Hepatocyte (in vitro differentiated cells): Measurements from ENCODE around the gene TCHP. TPM values are rescaled to one million over a fixed set of nuclear protein-coding genes. Genes with fewer than 3 reads are reported as not detected.
"Not testable (repeated sequence)": the region's sequence is repeated elsewhere in the genome, so short reads cannot be mapped to it uniquely, and the experiment has no call there.

Experiments
- DNase-seq: peaks from one replicate; pipeline ENCODE4 v3.0.0-alpha.2; 2016; ENCODE audit warnings: low spot score
- H2AFZ ChIP-seq: fragments of 200-600 bp; sonication (generic); 2 replicates; pipeline ENCODE4 v1.6.0; 2016; ENCODE audit warnings: antibody characterized with exemption, mild to moderate bottlenecking
- H3K27ac ChIP-seq: fragments of 200-600 bp; sonication (generic); 2 replicates; pipeline ENCODE4 v1.5.1; 2016; ENCODE audit warnings: mild to moderate bottlenecking
- H3K27me3 ChIP-seq: fragments of 200-600 bp; sonication (generic); 2 replicates; pipeline ENCODE4 v1.6.1; 2016
- H3K36me3 ChIP-seq: fragments of 200-600 bp; sonication (generic); replicated peaks from 2 replicates; pipeline ENCODE4 v1.5.1; 2016; ENCODE audit warnings: low read depth; ENCODE audit not compliant: insufficient read depth
- H3K4me1 ChIP-seq: fragments of 200-600 bp; sonication (generic); 2 replicates; pipeline ENCODE4 v1.5.1; 2016; ENCODE audit warnings: mild to moderate bottlenecking, moderate library complexity; ENCODE audit not compliant: insufficient read depth
- H3K4me2 ChIP-seq: fragments of 200-600 bp; sonication (generic); 2 replicates; pipeline ENCODE4 v1.6.0; 2016
- H3K4me3 ChIP-seq: fragments of 200-600 bp; sonication (generic); 2 replicates; pipeline ENCODE4 v1.5.1; 2016; ENCODE audit warnings: mild to moderate bottlenecking
- H3K79me2 ChIP-seq: fragments of 200-600 bp; sonication (generic); 2 replicates; pipeline ENCODE4 v1.6.0; 2017; ENCODE audit warnings: mild to moderate bottlenecking
- H3K9me2 ChIP-seq: fragments of 200-600 bp; sonication (generic); replicated peaks from 2 replicates; pipeline ENCODE4 v1.6.0; 2017; ENCODE audit warnings: mild to moderate bottlenecking; ENCODE audit not compliant: insufficient read depth
- H3K9me3 ChIP-seq: fragments of 200-600 bp; sonication (generic); 2 replicates; pipeline ENCODE4 v1.5.1; 2016; ENCODE audit warnings: low read depth, mild to moderate bottlenecking
- H4K20me1 ChIP-seq: fragments of 200-600 bp; sonication (generic); 2 replicates; pipeline ENCODE4 v1.6.0; 2016; ENCODE audit warnings: mild to moderate bottlenecking; ENCODE audit not compliant: insufficient read depth, poor library complexity, severe bottlenecking
- EZH2 ChIP-seq: fragments of 200-600 bp; sonication (generic); IDR thresholded peaks from 2 replicates; pipeline ENCODE4 v1.6.1; 2016; ENCODE audit warnings: antibody characterized with exemption, mild to moderate bottlenecking, borderline replicate concordance
- EZH2phosphoT487 ChIP-seq: fragments of 200-600 bp; sonication (generic); IDR thresholded peaks from one replicate; pipeline ENCODE4 v1.6.1; 2018; ENCODE audit warnings: antibody characterized with exemption, mild to moderate bottlenecking, low read depth, moderate library complexity; ENCODE audit not compliant: unreplicated experiment, severe bottlenecking
- WGBS: methylation state at CpG from one replicate; pipeline ENCODE4 v1.1.6; 2016; ENCODE audit warnings: low lambda C conversion rate; ENCODE audit errors: missing lambda C conversion rate; 5-methylcytosine and 5-hydroxymethylcytosine counted together
- polyA plus RNA-seq: library from polyadenylated mRNA; unstranded; fragments of >200 nt; fragmentation: Nextera tagmentation; extraction: Ambion mirVana; gene quantifications from 2 replicates; pipeline ENCODE4 v1.2.1, GENCODE V29; 2016
- total RNA-seq: library from RNA; depleted of rRNA; stranded (reverse); fragments of >200 nt; gene quantifications from 2 replicates; pipeline ENCODE4 v1.2.3, GENCODE V29; 2014
- TF ChIP-seq, protein P1 (sequence below): fragments of 200-600 bp; sonication (generic); IDR thresholded peaks from 2 replicates; pipeline ENCODE4 v1.5.1; 2016; ENCODE audit warnings: antibody characterized with exemption, mild to moderate bottlenecking; ENCODE audit not compliant: poor library complexity

The TCHP gene
- total and polyA plus RNA-seq, 2 experiments from 2014 or later = 5.5 to 8.0 TPM

DNA sequence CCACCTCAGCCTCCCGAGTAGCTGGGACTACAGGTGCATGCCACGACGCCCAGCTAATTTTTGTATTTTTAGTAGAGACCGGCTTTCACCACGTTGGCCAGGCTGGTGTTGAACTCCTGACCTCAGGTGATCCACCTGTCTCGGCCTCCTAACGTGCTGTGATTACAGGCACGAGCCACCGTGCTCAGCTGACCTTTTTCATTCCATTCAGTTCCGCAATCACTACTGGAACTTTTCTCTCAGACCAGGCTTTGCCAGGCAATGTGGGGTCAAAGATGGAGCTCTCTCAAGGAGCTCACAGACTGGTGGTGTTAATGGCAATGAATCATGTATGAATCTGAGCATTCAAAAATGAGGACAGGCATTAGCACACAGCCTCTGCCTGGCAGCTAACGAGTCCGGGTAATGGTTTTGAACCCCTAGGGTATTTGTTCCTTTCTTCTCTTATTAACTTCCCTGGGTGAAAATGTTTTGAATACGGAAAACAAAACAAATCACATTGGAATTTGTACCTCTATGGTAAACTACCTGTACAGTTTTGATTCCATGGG, 9.4 kb upstream of the TCHP start:
- WGBS = 71% methylated on average over 13 of the region's 13 CpGs
- Histone ChIP-seq H3K4me3 (no peak overlapping the region), H3K27ac (no peak overlapping the region), H3K4me2 (no peak overlapping the region), H3K9me3 (no peaks in the 10 kb centered on the region), H3K9me2 (no peaks in the 10 kb centered on the region), H2AFZ (no peak overlapping the region), H3K27me3 (peaks cover 4% of the 10 kb centered on the region), H3K79me2 (no peaks in the 10 kb centered on the region), H4K20me1 (no peaks in the 10 kb centered on the region), H3K36me3 (no peaks in the 10 kb centered on the region), H3K4me1 (no peaks in the 10 kb centered on the region)
- no peak for TF ChIP-seq EZH2phosphoT487
- TF ChIP-seq EZH2 = no peak
- TF ChIP-seq, protein P1, sequence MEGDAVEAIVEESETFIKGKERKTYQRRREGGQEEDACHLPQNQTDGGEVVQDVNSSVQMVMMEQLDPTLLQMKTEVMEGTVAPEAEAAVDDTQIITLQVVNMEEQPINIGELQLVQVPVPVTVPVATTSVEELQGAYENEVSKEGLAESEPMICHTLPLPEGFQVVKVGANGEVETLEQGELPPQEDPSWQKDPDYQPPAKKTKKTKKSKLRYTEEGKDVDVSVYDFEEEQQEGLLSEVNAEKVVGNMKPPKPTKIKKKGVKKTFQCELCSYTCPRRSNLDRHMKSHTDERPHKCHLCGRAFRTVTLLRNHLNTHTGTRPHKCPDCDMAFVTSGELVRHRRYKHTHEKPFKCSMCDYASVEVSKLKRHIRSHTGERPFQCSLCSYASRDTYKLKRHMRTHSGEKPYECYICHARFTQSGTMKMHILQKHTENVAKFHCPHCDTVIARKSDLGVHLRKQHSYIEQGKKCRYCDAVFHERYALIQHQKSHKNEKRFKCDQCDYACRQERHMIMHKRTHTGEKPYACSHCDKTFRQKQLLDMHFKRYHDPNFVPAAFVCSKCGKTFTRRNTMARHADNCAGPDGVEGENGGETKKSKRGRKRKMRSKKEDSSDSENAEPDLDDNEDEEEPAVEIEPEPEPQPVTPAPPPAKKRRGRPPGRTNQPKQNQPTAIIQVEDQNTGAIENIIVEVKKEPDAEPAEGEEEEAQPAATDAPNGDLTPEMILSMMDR = no peak
- DNase-seq = no peak

DNA sequence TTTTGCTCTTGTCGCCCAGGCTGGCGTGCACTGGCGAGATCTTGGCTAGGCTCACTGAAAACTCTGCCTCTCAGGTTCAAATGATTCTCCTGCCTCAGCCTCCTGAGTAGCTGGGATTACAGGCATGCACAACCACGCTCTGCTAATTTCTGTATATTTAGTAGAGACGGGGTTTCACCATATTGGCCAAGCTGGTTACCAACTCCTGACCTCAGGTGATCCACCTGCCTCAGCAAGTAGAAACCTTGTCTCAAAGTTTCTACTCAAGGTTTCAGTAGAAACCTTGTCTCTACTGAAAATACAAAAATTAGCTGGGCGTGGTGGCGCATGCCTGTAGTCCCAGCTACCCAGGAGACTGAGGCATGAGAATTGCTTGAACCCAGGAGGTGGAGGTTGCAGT, 8.3 kb upstream of the TCHP start:
- DNase-seq, H3K4me1 ChIP-seq, H2AFZ ChIP-seq, H3K27me3 ChIP-seq, H3K79me2 ChIP-seq, H4K20me1 ChIP-seq, H3K4me3 ChIP-seq, H3K9me3 ChIP-seq, H3K27ac ChIP-seq, H3K36me3 ChIP-seq, H3K9me2 ChIP-seq, H3K4me2 ChIP-seq: not testable (repeated sequence)
- WGBS = 87% methylated on average over 7 of the region's 7 CpGs

DNA sequence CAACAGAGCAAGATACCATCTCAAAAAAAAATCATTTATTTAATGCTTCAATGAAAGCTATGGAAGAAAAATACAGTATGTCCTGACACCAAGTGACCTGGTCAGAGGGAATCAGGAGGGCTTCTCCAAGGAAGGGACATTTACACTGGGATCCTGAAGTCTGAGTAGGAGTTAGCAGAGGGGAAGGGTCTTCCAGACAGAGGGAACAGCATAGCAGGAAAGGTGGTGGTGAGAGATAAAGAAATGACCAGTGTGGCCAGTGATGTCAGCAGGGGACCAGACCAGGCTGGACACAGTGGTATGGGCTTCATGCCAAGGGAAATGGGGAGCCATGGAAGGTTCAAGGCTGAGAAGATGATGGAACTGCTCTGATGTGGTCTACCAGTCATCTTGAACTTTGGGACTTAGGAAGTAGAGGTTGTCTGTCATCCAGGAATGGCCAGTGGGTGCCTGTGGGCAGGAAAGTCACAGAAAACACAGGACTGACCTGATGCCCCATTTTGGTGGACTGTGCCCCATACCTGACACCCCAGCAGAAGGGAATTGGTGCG, 7.8 kb upstream of the TCHP start:
- Histone ChIP-seq H3K27me3 (peaks cover 4% of the 10 kb centered on the region), H3K4me3 (no peak overlapping the region)

DNA sequence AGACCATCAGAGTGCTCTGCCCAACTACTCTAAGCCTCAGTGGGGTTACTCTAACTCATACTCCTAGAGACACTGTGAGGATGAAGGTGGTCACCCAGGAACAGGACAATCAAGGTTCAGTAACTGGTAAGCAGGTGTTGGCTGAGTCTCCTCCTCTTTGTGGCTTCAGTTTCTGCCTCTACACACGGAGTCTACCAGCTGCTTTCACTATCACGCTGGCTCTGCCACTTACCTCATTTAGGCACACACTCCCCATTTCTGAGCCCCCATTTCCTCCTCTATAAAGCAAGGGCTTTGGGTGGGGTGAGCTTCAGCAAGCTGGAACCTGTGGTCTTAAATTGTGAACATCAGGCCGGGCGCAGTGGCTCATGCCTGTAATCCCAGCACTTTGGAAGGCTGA, 7.3 kb upstream of the TCHP start:
- Histone ChIP-seq H3K27ac (no peak overlapping the region), H3K27me3 (peaks cover 4% of the 10 kb centered on the region), H3K4me1 (no peaks in the 10 kb centered on the region), H2AFZ (no peak overlapping the region), H3K4me3 (no peak overlapping the region), H4K20me1 (no peaks in the 10 kb centered on the region), H3K9me3 (no peaks in the 10 kb centered on the region), H3K79me2 (no peaks in the 10 kb centered on the region), H3K36me3 (no peaks in the 10 kb centered on the region), H3K9me2 (no peaks in the 10 kb centered on the region), H3K4me2 (no peak overlapping the region)
- whole genome bisulfite sequencing = 81% methylated on average over 4 of the region's 4 CpGs
- no peak for DNase-seq
- TF ChIP-seq EZH2 (no peak), EZH2phosphoT487 (no peak)
- TF ChIP-seq, protein P1 = no peak

More for the DNA sequence above, 7.8 kb upstream of the TCHP start:
- Histone ChIP-seq H3K27ac (no peak overlapping the region), H3K9me3 (no peaks in the 10 kb centered on the region), H3K79me2 (no peaks in the 10 kb centered on the region), H3K4me1 (no peaks in the 10 kb centered on the region), H3K36me3 (no peaks in the 10 kb centered on the region), H2AFZ (no peak overlapping the region), H4K20me1 (no peaks in the 10 kb centered on the region), H3K4me2 (no peak overlapping the region), H3K9me2 (no peaks in the 10 kb centered on the region)
- 92% methylated on average over 1 of the region's 1 CpG for WGBS
- TF ChIP-seq EZH2 = no peak
- no peak for TF ChIP-seq EZH2phosphoT487
- TF ChIP-seq, protein P1 = no peak
- DNase-seq = no peak
